Trophoblast cell (in vitro differentiated cells and primary cell): ENCODE results near the gene BTBD8.

Experiments used
- DNase-seq, 2 donors: peaks; one replicate each; pipeline ENCODE4 v3.0.0-alpha.2; 2016
- H2AFZ ChIP-seq: 2 replicates; pipeline ENCODE4 v1.6.1; 2013; ENCODE audit warnings: low read length, moderate library complexity, mild to moderate bottlenecking; ENCODE audit not compliant: insufficient read depth, poor library complexity
- H2AK5ac ChIP-seq: 2 replicates; pipeline ENCODE4 v1.6.1; 2013; ENCODE audit warnings: mild to moderate bottlenecking, low read length
- H2BK120ac ChIP-seq: 2 replicates; pipeline ENCODE4 v1.6.1; 2013; ENCODE audit warnings: low read length, mild to moderate bottlenecking, moderate library complexity; ENCODE audit not compliant: insufficient read depth, poor library complexity
- H2BK12ac ChIP-seq: 2 replicates; pipeline ENCODE4 v1.6.1; 2013; ENCODE audit warnings: mild to moderate bottlenecking, low read length, moderate library complexity
- H2BK5ac ChIP-seq: 2 replicates; pipeline ENCODE4 v1.6.1; 2013; ENCODE audit warnings: low read length, low read depth, moderate library complexity, mild to moderate bottlenecking; ENCODE audit not compliant: poor library complexity
- H3K14ac ChIP-seq: 2 replicates; pipeline ENCODE4 v1.6.1; 2013; ENCODE audit warnings: mild to moderate bottlenecking, low read length
- H3K18ac ChIP-seq: 2 replicates; pipeline ENCODE4 v1.6.1; 2013; ENCODE audit warnings: mild to moderate bottlenecking, low read length
- H3K23ac ChIP-seq: 2 replicates; pipeline ENCODE4 v1.6.1; 2013; ENCODE audit warnings: low read length
- H3K27ac ChIP-seq: 2 replicates; pipeline ENCODE4 v1.5.1; 2013; ENCODE audit warnings: low read depth, mild to moderate bottlenecking, inconsistent platforms, low read length, moderate library complexity
- H3K27me3 ChIP-seq: 2 replicates; pipeline ENCODE4 v1.6.1; 2013; ENCODE audit warnings: inconsistent platforms, mild to moderate bottlenecking, low read length, moderate library complexity; ENCODE audit not compliant: insufficient read depth
- H3K36me3 ChIP-seq, 2 experiments: 1 replicate in 1 of 2; 2 replicates in 1 of 2; pipeline ENCODE4 v1.6.1; 2013; ENCODE audit warnings: low read length in 2 of 2, mild to moderate bottlenecking in 2 of 2, moderate library complexity in 1 of 2; ENCODE audit not compliant: insufficient read depth in 2 of 2, control insufficient read depth in 1 of 2
- H3K4ac ChIP-seq: 2 replicates; pipeline ENCODE4 v1.6.1; 2013; ENCODE audit warnings: low read depth, mild to moderate bottlenecking, low read length, moderate library complexity
- H3K4me1 ChIP-seq, 2 experiments: 1 replicate in 1 of 2; 2 replicates in 1 of 2; pipeline ENCODE4 v1.6.1; 2013; ENCODE audit warnings: low read length in 2 of 2, mild to moderate bottlenecking in 2 of 2, moderate library complexity in 1 of 2; ENCODE audit not compliant: insufficient read depth in 2 of 2, control insufficient read depth in 1 of 2
- H3K4me2 ChIP-seq: 2 replicates; pipeline ENCODE4 v1.6.1; 2013; ENCODE audit warnings: inconsistent platforms, mild to moderate bottlenecking, low read length, moderate library complexity
- H3K4me3 ChIP-seq: 2 replicates; pipeline ENCODE4 v1.5.1; 2013; ENCODE audit warnings: mild to moderate bottlenecking, low read depth, low read length, inconsistent platforms
- H3K79me1 ChIP-seq: one replicate; pipeline ENCODE4 v1.6.1; 2013; ENCODE audit warnings: low read length
- H3K79me2 ChIP-seq: 2 replicates; pipeline ENCODE4 v1.6.1; 2013; ENCODE audit warnings: low read length, mild to moderate bottlenecking; ENCODE audit not compliant: control insufficient read depth, insufficient read depth, poor library complexity
- H3K9ac ChIP-seq: 2 replicates; pipeline ENCODE4 v1.6.1; 2013; ENCODE audit warnings: mild to moderate bottlenecking, low read length
- H3K9me3 ChIP-seq: 2 replicates; pipeline ENCODE4 v1.6.1; 2013; ENCODE audit warnings: low read depth, mild to moderate bottlenecking, control low read depth, inconsistent platforms, low read length; ENCODE audit not compliant: insufficient read depth
- H4K12ac ChIP-seq: 2 replicates; pipeline ENCODE4 v1.6.1; 2013; ENCODE audit warnings: low read depth, mild to moderate bottlenecking, low read length, moderate library complexity
- H4K8ac ChIP-seq: 2 replicates; pipeline ENCODE4 v1.6.1; 2013; ENCODE audit warnings: low read depth, mild to moderate bottlenecking, low read length, moderate library complexity
- H4K91ac ChIP-seq: one replicate; pipeline ENCODE4 v1.6.1; 2013; ENCODE audit warnings: low read depth, mild to moderate bottlenecking, low read length, moderate library complexity
- WGBS: extraction: QIAGEN DNeasy Blood & Tissue Kit; methylation state at CpG from one replicate; pipeline ENCODE4 v1.1.7; 2013; ENCODE audit warnings: missing lambda C conversion rate; ENCODE audit not compliant: insufficient read length, insufficient coverage; ENCODE audit errors: extremely low coverage; 5-methylcytosine and 5-hydroxymethylcytosine counted together

BTBD8 gene

DNA sequence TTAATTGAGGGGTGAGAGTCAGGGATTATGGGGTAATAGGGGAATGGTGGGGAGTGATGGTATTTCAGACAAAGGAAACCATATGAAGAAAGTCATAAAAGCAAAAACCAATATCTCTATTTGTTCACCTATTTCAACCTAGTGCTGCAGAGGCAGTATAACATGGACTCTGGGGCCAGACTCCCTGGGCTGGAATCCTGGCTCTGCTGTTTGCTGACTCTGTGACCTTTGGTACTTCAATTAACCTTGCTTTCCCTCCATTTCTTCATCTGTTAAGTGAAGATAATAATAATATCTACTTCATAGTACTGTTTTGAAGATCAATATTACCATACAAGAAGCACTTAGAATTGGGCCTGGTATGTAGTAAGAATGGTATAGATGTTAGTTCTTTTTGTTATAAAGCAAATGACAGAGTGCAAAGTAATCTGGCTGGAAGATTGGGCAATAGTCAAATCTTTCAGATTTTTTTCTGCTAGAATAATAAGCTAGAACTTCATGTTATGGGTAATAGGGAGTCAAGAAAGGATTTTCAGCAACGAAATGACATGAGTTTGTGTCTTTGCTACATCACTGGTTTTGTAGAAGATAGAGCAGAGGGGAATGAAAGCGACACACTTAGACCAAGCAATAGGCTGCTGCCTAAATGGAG is 41.3 kb upstream of the BTBD8 start:
- no peaks in the 10 kb centered on the region for H3K36me3 ChIP-seq
- no peak overlapping the region for H3K27ac ChIP-seq
- no peaks in the 10 kb centered on the region for H3K9me3 ChIP-seq
- H3K14ac ChIP-seq, result no peak overlapping the region
- no CpG with 5 or more reads among the region's 2 CpGs for WGBS
- H2AFZ ChIP-seq, result no peak overlapping the region
- no peak overlapping the region for H4K91ac ChIP-seq
- no peaks in the 10 kb centered on the region for H3K4me1 ChIP-seq
- no peak overlapping the region for H2BK12ac ChIP-seq
- H3K79me1 ChIP-seq, result no peaks in the 10 kb centered on the region
- no peak overlapping the region for H3K23ac ChIP-seq
- no peaks in the 10 kb centered on the region for H3K27me3 ChIP-seq
- H4K8ac ChIP-seq, result no peak overlapping the region
- H3K4me2 ChIP-seq, result no peak overlapping the region
- H3K4me3 ChIP-seq, result no peak overlapping the region
- no peaks in the 10 kb centered on the region for H3K79me2 ChIP-seq
- peak in 1 of 2 donors; percentile 62 for DNase-seq
- no peak overlapping the region for H2BK5ac ChIP-seq
- no peak overlapping the region for H3K18ac ChIP-seq
- H3K9ac ChIP-seq, result no peak overlapping the region
- no peak overlapping the region for H2BK120ac ChIP-seq
- H2AK5ac ChIP-seq, result no peak overlapping the region
- H3K4ac ChIP-seq, result no peak overlapping the region
- H4K12ac ChIP-seq, result no peak overlapping the region

DNA sequence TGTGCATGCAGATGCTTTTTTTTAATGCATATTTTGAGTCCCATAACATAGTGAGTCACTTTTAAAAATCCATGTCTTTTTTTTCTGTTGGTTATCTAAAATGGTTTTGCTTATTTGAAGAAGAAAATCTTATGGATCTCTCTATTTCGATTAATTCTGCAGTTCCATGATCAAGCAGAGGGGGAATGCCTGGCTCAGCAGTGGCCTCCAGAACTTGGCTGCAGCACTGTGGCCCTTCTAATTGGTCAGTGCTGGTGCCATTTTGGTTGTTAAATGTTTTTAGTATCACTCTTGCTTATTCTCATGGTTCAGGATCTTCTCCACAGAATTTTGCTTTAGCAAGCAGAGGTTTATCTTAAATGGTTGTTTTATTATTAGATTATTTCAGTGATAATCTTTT is 39.2 kb upstream of the BTBD8 start:
- H3K9ac ChIP-seq, result no peak overlapping the region
- H4K12ac ChIP-seq, result no peak overlapping the region

DNA sequence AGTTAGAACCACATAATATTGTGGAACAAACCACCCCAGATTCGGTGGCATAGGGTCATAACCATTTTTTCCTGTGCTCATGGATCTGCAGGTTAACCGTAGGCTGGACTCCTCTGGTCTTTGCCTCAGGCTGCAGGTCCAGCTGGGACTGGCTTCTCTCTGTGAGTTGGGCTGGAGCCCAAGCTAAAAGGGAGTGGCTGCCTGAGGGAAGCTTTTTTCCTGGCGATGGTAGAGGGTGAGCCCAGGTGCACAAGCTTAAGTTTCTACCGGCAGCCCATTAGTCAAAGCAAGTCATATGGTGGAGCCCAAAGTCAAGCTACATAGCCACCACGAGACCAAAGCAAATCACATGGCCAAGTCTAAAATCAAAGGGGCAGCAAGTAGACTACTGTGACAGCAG is 36.5 kb upstream of the BTBD8 start:
- WGBS, result no CpG with 5 or more reads among the region's 5 CpGs
- no peak overlapping the region for H3K14ac ChIP-seq
- no peak overlapping the region for H3K4me3 ChIP-seq
- H3K18ac ChIP-seq, result no peak overlapping the region
- H3K79me1 ChIP-seq, result no peaks in the 10 kb centered on the region
- no peak overlapping the region for H2AFZ ChIP-seq
- H3K4me1 ChIP-seq, result no peaks in the 10 kb centered on the region
- no peaks in the 10 kb centered on the region for H3K27me3 ChIP-seq
- DNase-seq, result peak in 1 of 2 donors; percentile 27
- no peak overlapping the region for H3K27ac ChIP-seq
- no peaks in the 10 kb centered on the region for H3K79me2 ChIP-seq
- no peak overlapping the region for H4K12ac ChIP-seq
- no peaks in the 10 kb centered on the region for H3K36me3 ChIP-seq
- no peak overlapping the region for H3K4ac ChIP-seq
- H3K4me2 ChIP-seq, result no peak overlapping the region
- H3K9ac ChIP-seq, result no peak overlapping the region
- no peak overlapping the region for H4K91ac ChIP-seq
- H3K23ac ChIP-seq, result no peak overlapping the region
- no peaks in the 10 kb centered on the region for H3K9me3 ChIP-seq
- no peak overlapping the region for H2BK5ac ChIP-seq
- H2BK120ac ChIP-seq, result no peak overlapping the region
- H4K8ac ChIP-seq, result no peak overlapping the region
- H2BK12ac ChIP-seq, result no peak overlapping the region
- no peak overlapping the region for H2AK5ac ChIP-seq

More for the DNA sequence above, 39.2 kb upstream of the BTBD8 start:
- no peak overlapping the region for H2BK120ac ChIP-seq
- no CpG with 5 or more reads among the region's 1 CpG for WGBS
- no peaks in the 10 kb centered on the region for H3K27me3 ChIP-seq
- no peak overlapping the region for H2BK12ac ChIP-seq
- no peaks in the 10 kb centered on the region for H3K79me1 ChIP-seq
- H3K4me1 ChIP-seq, result no peaks in the 10 kb centered on the region
- no peak overlapping the region for H3K4me3 ChIP-seq
- no peak overlapping the region for H3K14ac ChIP-seq
- no peak overlapping the region for H3K4me2 ChIP-seq
- no peak overlapping the region for H3K27ac ChIP-seq
- no peak overlapping the region for H4K91ac ChIP-seq
- no peak overlapping the region for H3K18ac ChIP-seq
- no peak overlapping the region for H4K8ac ChIP-seq
- no peak for DNase-seq
- no peak overlapping the region for H3K4ac ChIP-seq
- no peak overlapping the region for H3K23ac ChIP-seq
- no peaks in the 10 kb centered on the region for H3K9me3 ChIP-seq
- no peak overlapping the region for H2BK5ac ChIP-seq
- no peaks in the 10 kb centered on the region for H3K79me2 ChIP-seq
- no peak overlapping the region for H2AFZ ChIP-seq
- no peaks in the 10 kb centered on the region for H3K36me3 ChIP-seq
- H2AK5ac ChIP-seq, result no peak overlapping the region

DNA sequence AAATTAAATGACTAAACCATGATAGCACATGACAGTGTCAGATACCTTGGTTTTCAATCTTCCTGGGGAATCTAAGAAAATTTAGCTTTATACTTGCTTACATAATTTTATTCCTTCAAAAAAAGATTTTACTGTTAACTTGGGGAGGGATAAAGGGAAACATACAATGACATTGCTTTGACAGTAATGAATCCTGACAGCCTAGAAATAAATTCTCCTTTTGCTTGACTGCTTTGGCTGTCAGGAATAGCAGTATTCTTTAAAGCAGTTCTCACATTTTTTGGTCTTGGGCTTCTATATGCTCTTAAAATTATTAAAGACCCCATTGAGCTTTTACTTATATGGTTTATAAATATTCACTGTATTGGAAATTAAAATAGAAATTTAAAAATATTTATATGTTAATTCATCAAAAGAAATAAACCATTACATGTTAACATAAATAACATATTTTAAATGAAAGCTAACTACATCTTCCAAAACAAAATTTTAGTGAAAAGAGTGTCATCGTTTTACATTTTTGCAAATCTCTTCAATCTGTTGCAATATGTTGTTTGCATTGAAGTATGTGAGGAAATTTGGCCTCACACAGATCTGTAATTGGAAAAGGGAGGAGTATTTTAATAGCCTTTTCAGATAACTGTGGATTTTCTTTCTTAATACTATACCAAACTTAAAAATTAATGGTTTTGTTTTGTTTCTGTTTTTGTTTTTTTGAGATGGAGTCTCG is 34.2 kb upstream of the BTBD8 start:
- DNase-seq, result no peak
- Histone ChIP-seq H3K36me3 (no peaks in the 10 kb centered on the region), H2AK5ac (no peak overlapping the region), H3K79me2 (no peaks in the 10 kb centered on the region), H3K14ac (no peak overlapping the region), H3K18ac (no peak overlapping the region), H3K4me1 (no peaks in the 10 kb centered on the region), H2BK12ac (no peak overlapping the region), H3K27me3 (no peaks in the 10 kb centered on the region), H3K27ac (no peak overlapping the region), H3K4ac (no peak overlapping the region), H3K9ac (no peak overlapping the region), H4K91ac (no peak overlapping the region), H2BK120ac (no peak overlapping the region), H4K8ac (no peak overlapping the region), H3K23ac (no peak overlapping the region), H2BK5ac (no peak overlapping the region), H2AFZ (no peak overlapping the region), H3K4me3 (no peak overlapping the region), H3K79me1 (no peaks in the 10 kb centered on the region), H4K12ac (no peak overlapping the region), H3K4me2 (no peak overlapping the region), H3K9me3 (no peaks in the 10 kb centered on the region)
- WGBS, result no CpG with 5 or more reads among the region's 2 CpGs
